NCI-H345 treated with DMSO at 0.1 percent for 48 hours (cell line): Measurements from ENCODE around the gene MLPH.

Experiments used
- DNase-seq: peaks from one replicate; lab custom pipeline; 2025; ENCODE audit not compliant: unreplicated experiment; lab: John Stamatoyannopoulos, UW

Gene MLPH

GRCh38 chr2:237486819-237487448 is at the start of gene MLPH:
TSS of gene MLPH (plus strand) at chr2:237487251. CDS start at chr2:237493427, 6,176 bp downstream.
- DNase-seq = peak; percentile 35

- no peak for DNase-seq
These were observed 49.5 kb upstream of the MLPH start for GRCh38 chr2:237437566-237437965.

- DNase-seq = peak; percentile 8
These were observed 48.7 kb upstream of the MLPH start for GRCh38 chr2:237438080-237438940.

- no peak for DNase-seq
These were observed 46.2 kb upstream of the MLPH start for GRCh38 chr2:237440819-237441281.

- no peak for DNase-seq
These were observed 45.3 kb upstream of the MLPH start for GRCh38 chr2:237441605-237442274.

- no peak for DNase-seq
These were observed 43.0 kb upstream of the MLPH start for GRCh38 chr2:237444071-237444470.

- no peak for DNase-seq
These were observed 41.3 kb upstream of the MLPH start for GRCh38 chr2:237445611-237446337.

GRCh38 chr2:237446338-237446665 is 40.7 kb upstream of the MLPH start:
- no peak for DNase-seq

GRCh38 chr2:237447496-237447895 is 39.6 kb upstream of the MLPH start:
- DNase-seq = no peak

GRCh38 chr2:237448171-237448570 is 38.9 kb upstream of the MLPH start:
- no peak for DNase-seq

GRCh38 chr2:237448626-237449025 is 38.4 kb upstream of the MLPH start:
- DNase-seq = no peak

- DNase-seq = no peak
These were observed 37.7 kb upstream of the MLPH start for GRCh38 chr2:237449193-237449881.

GRCh38 chr2:237450108-237450507 is 36.9 kb upstream of the MLPH start:
- DNase-seq = no peak

- no peak for DNase-seq
These were observed 36.5 kb upstream of the MLPH start for GRCh38 chr2:237450583-237450982.

GRCh38 chr2:237451643-237452469 is 35.2 kb upstream of the MLPH start:
- no peak for DNase-seq

- no peak for DNase-seq
These were observed 34.2 kb upstream of the MLPH start for GRCh38 chr2:237452861-237453260.

GRCh38 chr2:237453671-237454070 is 33.4 kb upstream of the MLPH start:
- DNase-seq = no peak

- no peak for DNase-seq
These were observed 31.3 kb upstream of the MLPH start for GRCh38 chr2:237455764-237456163.

GRCh38 chr2:237456200-237456843 is 30.7 kb upstream of the MLPH start:
- DNase-seq = no peak
